Posterior vena cava (tissue), 2 donors: Measurements from ENCODE around the gene SSPN. TPM values are rescaled to one million over a fixed set of nuclear protein-coding genes. Genes with fewer than 3 reads are reported as not detected.

ENCODE experiments used
- DNase-seq: peaks from one replicate; pipeline ENCODE4 v3.0.0-alpha.2; 2020; ENCODE audit warnings: low spot score
- intact Hi-C, 2 donors: fragments of 100-400 bp; cut with DNase I; formaldehyde crosslinking; loops; one replicate each; pipeline versions ENCODE4 v1.14.1 to v1.14.2; 2022 to 2023
- total RNA-seq, 2 donors: library from RNA; stranded (reverse); fragmentation: NEBNext Ultra II Directional; extraction: Animal tissue kit (Norgen Biotek cat#: 25700); gene quantifications; one replicate each; pipeline ENCODE4 v1.2.1, GENCODE V29; 2021
- donor health status: DM: yes; HTN: yes; CAD: no.
- donor health status: DM: yes; HTN: yes; CAD: no.

SSPN gene
- total RNA-seq, 2 donors from 2014 or later, result 47.4 to 65.4 TPM

DNA sequence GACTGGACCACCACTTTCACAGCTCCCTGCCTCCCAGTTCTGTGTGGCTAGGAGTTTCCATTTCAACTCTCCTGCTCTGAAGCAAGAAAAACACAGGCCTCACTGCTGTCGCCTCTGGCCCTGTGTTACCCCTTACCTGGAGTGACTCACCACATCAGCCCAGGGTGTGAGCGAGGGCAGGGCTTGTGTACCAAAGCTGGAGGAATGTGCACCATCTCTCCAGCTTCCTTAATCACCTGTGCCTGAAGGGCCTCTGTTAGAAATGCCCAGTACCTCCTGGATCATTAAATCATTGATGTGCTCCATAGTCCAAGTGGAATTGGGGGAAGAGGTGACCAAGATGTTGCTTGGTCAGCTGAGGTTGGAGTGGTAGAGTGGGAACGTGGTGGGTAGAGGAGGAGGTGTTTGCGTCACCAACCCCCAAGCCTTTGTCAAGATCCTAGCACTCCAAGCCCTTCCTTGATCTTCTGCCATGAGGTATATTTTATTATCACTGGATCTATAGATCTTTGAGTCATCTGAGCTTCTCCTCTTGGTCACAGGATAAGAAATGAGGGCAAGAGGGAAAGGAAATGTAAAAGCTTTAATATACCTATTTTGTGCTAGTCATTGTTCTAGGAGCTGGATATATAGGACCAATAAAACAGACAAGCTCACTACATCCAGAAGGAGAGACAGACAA, 51.3 kb downstream of the SSPN start:
- intact Hi-C loops, result no loop called here
- DNase-seq, result no peak

DNA sequence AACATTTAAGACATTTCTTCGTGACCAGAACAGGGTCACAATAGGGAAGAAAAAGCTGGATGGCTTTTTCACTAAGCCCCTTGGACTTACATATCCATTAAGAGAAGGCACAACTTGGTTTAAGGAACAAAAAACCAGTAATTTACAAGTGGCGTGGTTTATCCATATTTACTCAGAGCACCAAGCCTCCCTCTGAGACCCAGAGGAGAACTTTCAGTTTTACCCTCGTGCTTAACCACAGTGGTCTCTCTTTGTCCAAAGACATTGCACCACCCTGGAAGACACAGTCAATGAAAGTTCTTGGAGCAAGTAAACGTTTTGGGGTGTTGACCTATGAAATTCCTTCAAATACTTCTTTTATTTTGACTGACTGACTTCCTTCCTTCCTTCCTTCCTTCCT, 52.5 kb downstream of the SSPN start:
- intact Hi-C loops, result no loop called here
- DNase-seq, result no peak

DNA sequence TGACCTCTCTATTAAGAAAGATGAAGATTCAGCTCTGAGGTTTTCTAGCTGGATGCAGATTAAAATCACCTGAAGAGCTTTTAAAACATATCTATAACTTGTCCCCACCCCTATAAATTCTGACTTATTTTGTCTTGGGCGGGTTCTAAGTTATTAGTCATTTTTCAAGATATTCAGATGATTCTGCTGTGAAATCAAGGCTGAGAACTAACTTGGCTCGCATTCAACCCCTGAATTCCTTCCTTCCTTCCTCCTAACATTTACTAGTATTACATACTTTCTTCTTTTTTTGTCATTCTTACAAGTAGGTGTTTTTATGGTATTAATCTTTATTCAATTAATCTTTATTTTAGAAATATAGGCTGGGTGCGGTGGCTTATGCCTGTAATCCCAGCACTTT, 55.4 kb downstream of the SSPN start:
- DNase-seq, result no peak
- intact Hi-C loops, result no loop called here

DNA sequence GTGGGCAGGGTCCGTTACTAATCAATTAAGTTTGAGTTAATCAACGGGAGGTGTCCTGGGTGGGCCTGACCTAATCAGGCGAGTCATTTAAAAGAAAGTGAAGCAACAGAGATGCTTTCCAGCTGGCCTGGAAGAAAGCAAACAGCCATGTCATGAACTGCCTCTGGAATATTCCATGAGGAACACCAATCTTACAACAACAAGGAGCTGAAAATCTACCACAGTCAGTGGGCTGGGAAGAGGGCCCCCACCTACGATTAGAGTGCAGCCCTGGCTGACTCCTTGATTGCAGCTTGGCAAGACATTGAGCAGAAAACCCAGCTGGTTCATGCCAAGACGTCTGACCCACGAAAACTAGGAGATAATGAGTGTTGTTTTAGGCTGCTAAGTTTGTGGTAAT, 56.2 kb downstream of the SSPN start:
- DNase-seq, result peak; percentile 90
- intact Hi-C loops, result no loop called here

DNA sequence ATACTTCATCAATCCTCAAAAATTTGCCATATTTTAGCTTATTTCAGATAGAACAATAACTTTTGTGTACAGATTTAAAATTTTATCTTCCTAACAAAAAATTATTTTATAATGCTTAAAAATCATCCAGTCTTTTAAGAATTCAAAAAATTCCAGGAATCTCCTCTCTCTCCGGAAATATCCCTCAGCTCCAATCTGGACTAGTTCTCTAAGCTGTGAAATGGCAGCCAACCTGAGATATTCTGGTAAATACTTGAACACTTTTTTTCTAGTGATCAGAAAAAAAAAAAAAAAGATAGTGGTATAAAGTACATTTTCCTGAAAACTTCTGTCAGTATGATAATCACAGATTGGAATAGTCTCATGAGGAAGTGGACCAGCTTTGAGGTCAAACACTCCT, 57.6 kb downstream of the SSPN start:
- intact Hi-C loops, result no loop called here
- DNase-seq, result no peak

DNA sequence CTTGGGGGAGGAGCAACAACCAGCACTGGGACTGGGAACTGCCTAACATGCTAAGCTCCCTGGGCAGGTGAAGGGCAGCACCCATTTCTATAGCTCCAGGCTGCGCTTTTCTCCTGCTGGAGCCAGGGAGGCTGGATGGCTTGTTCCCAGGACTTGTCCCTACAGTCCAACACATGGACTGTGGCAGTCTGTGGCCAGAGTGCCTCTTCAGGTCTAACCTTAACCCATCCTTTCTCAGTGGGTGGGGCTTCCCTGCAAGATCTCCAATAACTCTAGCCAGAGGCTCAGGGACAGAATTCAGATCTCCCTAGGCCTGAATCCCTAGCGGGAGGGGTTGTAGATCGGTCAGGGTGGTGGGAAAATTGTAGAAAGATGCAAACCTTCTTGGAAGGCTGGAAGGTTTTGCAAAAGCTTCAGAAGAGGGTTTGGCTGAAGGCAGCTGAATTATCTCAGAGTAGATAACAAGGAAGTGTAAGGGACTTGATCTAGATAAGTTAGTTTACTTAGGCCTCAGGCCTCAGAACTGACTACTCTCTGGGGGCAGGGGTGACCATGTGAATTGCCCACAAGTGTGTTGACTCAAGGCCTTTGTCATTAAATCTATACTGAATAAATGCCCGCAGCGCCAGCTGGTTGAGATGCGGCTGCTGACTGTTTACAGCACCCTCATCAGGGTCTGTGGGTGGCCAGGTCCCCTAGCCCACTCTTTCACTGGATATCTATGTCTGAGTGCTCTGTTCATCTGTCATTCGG, 60.7 kb downstream of the SSPN start:
- no peak for DNase-seq
- intact Hi-C loops, result no loop called here

DNA sequence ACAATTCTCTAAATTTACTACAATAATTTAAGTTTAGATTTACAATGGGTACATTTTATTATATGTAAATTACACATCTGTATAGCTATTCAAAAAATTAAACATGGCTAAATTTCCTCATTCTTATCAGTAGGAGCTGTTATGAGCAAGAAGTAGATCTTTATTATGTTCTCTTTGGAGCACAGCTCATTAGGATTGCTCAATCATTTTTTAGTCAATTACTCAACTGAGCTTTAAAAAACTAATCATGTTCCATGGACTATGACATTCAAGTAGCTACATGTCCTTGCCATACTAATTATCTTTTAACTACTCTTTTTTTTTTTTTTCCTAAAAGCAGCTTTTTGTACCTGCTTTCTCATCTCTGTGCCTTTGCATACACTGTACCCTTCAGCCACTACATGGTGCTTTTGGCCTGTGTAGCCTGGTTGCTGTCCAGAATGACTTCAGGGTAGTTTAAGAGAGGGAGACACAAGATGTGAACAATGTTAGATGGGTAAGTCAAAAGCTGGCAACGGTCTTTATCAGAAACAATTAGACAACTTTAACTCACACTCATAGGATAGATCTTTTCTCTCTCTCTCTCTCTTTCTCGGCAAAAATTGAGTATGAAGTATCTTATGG, 69.0 kb downstream of the SSPN start:
- DNase-seq, result no peak
- intact Hi-C loops, result no loop called here

DNA sequence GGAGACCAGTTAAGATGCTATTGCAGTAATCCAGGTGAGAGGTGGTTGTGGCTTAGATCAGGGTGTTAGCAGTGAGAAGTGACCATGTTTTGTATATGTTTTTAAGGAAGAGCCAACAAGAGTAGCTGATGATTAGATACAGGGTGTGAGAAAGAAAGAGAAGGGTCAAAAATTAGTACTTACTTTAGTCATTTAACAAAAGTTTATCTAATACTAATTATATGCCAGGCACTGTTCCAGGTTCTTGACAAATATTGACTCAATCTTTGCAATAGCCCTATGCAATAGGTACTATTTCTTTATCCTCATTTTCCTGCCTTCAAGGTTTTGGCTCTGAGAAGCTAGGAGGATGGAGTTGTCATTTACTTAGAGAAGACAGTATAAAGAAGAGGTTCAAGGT, 70.2 kb downstream of the SSPN start:
- intact Hi-C loops, result no loop called here

DNA sequence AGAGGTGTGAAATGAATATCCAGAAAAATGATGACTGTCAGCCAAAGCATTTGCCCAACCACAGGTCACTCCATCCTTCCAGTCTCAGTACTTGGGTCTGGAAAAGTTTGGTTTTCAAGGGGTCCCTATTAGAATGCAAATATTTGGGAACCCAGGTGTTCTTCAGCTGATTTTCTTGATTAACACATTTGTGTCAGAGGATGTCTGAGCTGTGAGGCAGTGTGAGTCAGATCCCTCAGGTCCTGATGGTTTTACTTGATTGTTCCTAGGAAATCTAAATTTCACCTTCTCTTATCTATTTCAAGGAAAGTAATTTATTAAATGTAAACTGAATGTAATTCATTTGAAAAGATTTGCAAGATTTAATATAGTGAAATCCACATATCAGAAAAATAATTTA, 71.5 kb downstream of the SSPN start:
- DNase-seq, result no peak
- intact Hi-C loops, result no loop called here

More for the DNA sequence above, 70.2 kb downstream of the SSPN start:
- no peak for DNase-seq

DNA sequence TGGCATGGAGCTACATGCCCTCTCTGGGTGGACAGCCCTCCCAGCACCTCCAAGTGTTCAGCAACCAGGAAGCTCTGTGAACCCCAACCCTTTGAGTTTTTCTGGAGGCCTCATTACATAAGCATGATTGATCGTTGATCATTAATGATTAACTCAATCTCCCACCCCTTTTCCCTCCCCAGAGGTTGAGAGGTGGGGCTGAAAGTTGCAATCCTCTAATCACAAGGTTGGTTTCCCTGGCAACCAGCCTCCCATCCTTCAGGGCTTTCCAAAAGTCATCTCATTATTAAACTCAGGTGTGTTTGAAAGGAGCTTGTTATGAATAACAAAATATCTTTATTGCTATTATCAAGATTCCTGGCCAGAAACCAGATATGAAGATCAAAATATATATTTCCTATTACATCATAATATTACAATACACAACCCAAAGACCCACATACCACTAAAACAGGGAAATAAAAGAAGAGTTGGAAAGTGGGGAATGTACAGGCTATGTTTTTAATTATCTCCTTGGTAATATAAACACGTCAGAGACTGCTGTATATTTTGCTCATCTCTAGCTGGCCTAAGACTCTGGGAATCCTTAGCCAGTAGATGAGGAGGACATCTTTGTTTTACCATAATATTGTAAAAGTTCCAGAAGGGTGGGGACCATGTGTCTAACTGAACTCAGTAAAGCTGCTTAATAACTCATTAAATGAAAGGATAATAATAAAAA, 73.6 kb downstream of the SSPN start:
- DNase-seq, result no peak
- intact Hi-C loops, result no loop called here

DNA sequence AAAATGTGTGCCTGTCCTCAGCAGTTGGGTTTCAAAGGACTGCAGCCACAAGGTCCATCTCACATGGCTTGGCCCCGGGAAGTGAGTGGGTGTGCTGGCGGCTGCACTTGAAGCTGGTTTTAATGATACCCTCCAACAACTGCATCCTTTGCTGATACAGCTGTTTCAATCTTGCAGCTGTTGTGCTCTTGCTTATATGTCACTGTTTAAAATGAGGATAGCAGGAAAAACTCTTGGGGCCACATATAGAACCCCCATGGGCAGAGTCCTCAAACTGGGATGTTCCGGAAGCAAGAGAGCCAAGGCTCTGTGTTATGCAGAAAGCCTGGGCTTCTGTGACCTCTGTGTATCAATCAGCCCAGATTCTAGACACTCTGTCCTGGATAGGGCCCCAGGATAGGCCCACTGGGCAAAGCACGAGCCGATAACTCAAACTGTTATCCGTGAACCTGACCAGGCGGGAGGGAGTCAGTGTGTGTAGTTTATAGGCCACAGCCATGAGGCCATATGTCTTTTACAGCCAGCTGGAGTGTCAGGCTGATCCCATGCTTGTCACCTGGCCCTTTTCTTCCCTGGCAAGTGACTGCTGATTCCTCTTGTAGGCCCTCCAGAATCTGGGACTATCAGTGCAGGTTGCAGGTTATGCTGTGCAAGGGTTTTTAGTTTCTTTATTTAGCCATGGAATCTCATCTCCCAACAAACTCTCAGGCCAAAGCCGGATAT, 74.3 kb downstream of the SSPN start:
- intact Hi-C loops, result loop anchor here in 1 of 2 donors (10.0 kb wide), 1 partner anchor 145 kb away; the partner anchor contains the start of gene BHLHE41
- DNase-seq, result no peak

DNA sequence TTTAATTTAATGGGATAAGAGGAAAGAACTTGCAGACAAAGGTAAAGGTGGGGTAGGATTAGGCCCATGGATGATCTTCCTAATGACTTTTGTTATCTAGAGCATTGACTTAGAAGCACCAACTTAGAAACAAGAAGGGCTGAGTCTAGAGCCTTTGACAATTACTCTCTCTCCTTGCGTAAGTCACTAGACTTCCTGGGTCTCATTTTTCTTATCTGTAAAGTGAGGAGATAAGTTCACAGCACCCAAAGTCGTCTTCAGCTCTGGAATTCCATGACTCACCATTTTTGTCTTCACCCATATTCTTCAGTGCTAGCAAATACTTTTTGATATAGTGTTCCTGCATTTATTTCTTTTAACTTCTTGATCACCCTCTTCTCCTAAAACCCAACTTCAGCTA, 75.7 kb downstream of the SSPN start:
- no peak for DNase-seq
- intact Hi-C loops, result loop anchor here in 1 of 2 donors (10.0 kb wide), 1 partner anchor 146 kb away; the partner anchor contains the start of gene BHLHE41

DNA sequence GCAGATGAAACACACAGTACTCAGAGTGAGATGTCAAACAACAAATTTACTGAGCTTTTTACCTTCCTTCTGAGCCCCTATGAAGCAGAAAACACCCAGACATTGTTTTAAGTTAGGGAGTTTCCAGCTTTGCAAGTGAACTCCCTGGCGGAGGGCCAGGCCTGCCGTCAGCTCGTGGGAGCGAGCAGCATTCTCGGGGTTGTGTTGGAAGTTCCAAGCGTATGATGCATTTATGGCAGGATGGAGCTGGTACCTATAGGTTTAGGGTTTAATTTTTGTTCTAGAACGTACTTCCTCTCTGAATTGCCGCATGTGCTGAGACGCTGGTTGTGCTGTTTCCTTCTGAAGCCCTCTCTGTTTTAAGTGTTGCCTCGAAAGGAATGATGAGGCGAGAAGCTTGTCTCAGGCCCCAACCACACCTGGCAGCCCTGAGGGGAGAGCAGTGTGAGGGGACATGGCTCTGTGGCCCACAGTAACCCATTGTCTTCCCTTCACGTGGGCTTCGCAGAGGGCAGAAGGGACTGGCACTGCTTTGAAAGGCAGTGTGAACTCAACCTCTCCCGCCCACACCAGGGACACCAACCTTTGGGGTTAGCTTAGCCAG, 76.6 kb downstream of the SSPN start:
- intact Hi-C loops, result loop anchor here in 1 of 2 donors (10.0 kb wide), 1 partner anchor 147 kb away; the partner anchor contains the start of gene BHLHE41
- DNase-seq, result peak; percentile 92

DNA sequence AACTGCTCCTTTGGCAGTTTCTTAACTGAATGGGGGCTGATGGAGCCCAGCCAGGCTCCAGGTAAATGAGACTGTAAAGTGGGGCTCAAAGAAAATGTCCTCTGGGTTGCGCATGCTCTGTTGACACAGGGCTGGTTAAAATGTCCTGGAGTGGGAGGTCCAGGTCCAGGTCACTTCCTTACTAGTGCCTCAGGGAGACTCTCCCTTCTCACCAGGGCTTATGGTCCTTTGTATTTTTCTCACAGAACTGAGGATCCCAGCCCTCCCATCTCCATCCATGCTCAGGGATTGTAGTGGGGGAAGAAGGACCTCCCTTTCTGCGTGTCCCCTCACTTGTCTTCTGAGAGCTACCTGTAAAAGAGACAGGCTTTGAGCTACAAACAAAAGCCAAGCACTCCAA, 77.5 kb downstream of the SSPN start:
- no peak for DNase-seq
- intact Hi-C loops, result loop anchor here in 1 of 2 donors (10.0 kb wide), 1 partner anchor 148 kb away; the partner anchor contains the start of gene BHLHE41

DNA sequence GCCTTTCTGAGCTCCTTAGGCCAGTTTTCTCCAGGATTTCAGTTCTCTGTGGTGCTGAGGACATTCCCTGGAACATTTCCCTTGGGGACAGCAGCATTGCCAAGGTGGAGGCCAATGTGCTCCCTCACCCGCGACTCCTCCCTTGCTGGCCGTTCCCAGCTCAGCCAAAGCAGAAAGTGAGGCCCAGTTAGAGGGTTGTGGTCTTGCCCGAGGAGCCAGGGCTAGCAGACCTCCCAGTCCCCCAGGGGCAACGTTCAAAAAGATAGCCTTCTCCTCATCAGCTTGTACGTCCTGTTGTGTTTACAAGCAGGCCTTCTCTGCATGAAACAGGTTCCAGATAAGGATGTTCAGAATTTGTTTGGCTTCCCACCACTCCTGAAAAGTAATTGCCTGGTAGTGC, 78.4 kb downstream of the SSPN start:
- intact Hi-C loops, result loop anchor here in 1 of 2 donors (10.0 kb wide), 1 partner anchor 149 kb away; the partner anchor contains the start of gene BHLHE41
- no peak for DNase-seq

DNA sequence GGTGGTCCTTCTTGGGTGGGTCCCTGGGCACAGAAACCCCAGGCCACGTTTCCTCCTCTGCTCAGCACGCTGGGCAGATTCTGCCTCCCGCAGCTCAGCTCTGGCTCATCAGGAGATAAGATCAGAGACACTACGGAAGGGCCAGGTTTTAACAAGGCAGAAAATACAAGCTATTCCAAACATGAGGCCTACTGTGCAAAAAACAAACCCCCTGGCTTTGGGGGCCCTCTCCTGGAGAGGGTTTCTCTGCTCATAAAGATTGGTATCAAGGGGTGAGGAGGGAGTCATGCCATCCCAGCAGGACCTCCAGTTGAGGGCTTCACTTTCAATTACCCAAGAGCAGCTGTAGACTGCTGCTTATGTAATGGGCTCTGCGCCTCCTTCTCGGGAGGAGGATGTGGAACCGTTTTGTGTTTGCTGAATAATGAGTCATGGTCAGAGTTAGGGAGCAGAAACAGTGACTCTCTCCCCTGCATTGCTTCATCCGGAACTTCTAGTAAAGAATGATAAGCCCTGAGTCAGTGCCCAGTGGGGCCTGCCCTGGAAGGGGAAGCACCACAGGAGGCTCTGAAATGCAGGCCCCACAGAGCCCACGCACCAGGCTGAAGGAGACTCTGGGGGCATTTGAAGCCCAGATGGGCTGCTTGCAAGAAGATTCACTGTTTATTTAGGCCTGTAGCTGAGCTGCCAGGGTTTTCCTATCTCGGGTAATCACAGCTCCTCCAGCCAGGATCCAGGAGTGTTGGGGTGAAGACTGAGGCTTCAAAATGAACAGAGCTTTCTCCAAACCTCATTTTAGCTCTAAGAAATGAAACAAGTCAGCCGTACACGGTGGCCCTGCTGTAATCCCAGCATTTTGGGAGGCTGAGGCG, 79.3 kb downstream of the SSPN start:
- DNase-seq, result peak; percentile 95
- intact Hi-C loops, result loop anchor here in 1 of 2 donors (10.0 kb wide), 1 partner anchor 150 kb away; the partner anchor contains the start of gene BHLHE41
